Activated naive CD8-positive, alpha-beta T cell treated with anti-CD3 and anti-CD28 coated beads, Interleukin-2, amount 50 U/mL, for 16 hours (primary cell): Measurements from ENCODE around the gene IDH2.

Experiments used
- DNase-seq: peaks from one replicate; pipeline ENCODE4 v3.0.0-alpha.2; 2020; ENCODE audit warnings: low read depth, low spot score

Gene IDH2

GRCh38 chr15:90043530-90044010 is 58.7 kb downstream of the IDH2 start:
- DNase-seq: no peak

DNA sequence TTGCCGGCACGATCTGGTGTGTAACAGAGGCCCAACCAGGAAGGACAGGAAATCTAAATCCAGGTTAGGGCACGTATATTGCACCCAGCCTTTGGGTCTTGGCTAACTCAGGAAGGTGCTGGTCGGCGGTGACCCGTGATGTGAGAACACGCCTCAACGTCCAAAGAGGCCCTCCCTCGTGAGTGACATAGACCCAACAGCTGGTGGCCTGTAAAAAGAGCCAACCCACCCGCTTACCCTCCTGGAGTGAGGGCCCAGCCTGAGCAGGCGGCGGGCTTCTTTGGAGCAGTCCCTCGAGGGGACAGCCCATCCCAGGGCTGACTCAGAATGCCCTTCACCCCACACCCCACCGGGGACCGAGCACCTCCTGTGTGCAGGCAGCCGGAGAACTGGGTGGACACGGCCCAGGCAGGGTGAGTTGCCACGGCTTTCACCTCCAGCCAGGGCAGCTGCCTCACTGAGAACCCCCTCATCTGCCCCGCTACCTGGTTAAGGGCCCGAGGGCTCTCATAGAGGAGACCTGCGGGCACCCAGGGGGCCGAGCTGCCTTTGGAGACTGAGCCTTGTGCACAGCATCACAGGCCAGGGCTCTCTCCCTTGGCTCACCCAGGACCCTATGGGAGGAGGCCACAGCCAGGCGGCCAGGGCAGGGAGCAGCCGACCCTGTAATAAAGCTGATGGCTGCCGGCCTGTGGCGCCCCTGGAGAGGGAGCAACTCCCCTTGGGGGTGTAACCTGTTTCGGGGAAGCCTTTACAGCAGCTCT is 59.3 kb downstream of the IDH2 start:
- DNase-seq: no peak

DNA sequence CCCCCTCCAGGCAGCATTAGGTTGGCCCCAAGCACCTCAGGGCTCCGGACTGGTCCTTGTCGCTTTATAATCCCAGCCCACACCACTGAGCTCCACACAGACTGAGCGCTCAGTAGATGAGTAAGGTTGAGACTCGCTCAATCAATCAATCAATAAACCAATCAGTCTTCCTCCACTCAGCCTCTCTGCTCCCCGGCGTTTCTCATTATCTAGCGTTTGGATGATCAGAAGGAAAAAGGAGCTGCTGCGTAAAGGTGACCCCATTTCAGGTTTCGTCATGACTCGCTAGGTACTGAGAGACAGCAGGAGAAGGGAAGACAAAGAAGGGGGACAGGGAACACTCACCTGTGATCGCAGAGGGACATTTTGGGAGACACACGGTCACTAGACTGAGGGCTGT is 59.9 kb downstream of the IDH2 start:
- DNase-seq: no peak

DNA sequence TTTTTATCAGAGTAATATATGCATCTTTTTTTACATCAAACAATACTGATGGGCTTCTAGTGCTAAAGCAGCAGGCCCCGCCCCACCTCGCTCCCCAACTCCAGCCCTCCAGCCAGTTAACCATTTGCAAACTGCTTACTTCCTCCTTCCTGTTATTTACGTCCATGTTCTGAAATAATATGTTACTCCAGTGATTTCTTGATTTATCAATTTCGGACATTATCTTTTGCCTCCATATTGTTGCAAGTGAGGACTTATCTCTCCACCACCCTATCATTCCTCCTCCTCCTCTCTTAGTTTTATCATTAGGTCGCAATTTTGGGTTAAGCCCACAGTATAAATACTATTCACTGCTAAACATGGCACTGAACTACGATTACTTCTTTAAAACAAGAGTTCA is 61.6 kb downstream of the IDH2 start:
- no peak for DNase-seq

DNA sequence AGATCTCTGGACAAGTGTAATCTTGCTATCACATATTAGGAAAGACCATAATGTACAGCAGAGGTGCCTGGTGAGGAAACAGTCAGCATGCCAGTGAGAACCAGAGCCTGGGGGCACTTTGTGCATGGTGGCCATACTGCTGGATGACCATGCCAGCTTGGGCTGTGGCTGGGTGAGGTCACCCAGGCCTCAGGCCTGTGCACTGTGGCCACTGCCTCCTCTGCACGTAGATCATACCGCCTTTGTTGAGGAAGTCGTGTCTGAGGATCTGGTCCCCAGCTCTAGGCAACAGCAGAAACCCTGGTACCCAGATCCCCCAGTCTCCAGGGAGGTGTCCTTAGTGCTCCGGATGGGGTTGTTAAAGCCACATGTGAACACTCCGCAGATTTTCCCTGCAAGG is 62.3 kb downstream of the IDH2 start:
- no peak for DNase-seq

DNA sequence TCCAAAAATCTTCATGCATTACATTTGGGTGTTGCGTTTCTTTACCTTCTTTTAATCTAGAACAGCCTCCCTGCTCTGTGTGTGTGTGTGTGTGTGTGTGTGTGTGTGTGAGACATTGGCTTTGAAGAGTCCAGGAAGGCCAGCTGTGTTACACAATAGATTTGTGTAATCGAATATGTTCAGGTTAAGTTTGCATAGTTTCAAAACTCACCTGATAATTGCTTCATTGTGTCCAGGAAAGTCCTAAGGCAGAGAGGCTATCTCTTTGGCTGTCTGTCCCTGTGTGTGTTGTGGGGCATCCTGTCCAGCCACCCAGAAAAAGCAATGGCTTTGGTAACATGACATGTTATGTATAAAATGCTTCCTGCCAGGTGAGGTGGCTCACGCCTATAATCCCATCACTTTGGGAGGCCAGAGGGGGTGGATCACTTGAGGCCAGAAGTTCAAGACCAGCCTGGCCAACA is 63.6 kb downstream of the IDH2 start:
- no peak for DNase-seq

DNA sequence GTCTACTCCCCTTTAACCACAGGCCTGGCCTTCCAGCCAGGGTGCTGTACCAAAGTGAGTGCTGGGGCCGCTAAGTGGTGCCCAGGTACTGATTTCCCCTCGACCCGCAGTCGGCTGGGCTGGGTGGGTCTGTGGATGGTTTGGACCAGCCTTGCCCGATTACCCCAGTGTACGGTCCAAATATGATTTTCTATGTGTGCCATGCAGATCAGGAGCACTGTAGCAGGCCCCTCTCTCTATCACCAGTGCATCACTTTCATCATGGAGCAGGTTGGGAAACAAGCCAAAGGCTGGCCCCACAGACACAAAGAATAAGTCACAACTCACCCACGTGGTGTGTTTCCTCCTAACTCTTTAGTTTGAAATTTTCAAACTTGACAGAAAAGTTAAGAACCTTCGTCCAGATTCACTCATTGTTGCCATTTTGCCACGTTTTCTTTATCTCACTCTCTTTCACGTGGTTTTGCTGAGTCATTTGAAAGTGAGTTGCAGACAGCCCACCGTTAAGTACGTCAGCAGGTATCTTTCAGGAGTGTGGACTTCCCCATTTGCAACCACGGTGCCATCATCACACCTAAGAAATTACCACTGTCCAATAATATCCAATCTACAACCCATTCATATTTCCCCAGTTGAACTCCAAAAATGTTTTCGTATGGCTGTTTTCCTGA is 64.2 kb downstream of the IDH2 start:
- DNase-seq: no peak

GRCh38 chr15:90037511-90037860 is 64.8 kb downstream of the IDH2 start:
- no peak for DNase-seq

- no peak for DNase-seq
Observed at GRCh38 chr15:90036806-90037510, 65.3 kb downstream of the IDH2 start.

DNA sequence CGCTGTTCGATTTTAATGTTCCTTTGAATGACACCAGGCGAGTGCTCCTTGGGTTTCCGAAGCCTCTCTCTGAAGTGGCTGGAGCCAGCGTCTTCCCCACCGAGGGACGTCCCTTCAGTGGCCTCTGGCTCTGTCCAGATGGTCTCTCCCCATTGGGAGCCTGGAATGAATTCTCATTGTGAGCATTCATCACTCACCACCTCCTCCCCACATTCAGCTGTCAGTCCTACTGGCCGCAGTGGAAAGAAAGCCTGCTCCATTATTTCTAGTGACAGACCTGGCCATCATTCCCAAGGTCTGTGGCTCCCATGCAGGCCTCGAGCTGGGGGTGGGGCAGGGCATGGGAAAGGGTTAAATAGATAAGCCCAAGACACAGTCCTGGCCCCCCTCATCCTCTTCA is 65.9 kb downstream of the IDH2 start:
- DNase-seq: no peak

DNA sequence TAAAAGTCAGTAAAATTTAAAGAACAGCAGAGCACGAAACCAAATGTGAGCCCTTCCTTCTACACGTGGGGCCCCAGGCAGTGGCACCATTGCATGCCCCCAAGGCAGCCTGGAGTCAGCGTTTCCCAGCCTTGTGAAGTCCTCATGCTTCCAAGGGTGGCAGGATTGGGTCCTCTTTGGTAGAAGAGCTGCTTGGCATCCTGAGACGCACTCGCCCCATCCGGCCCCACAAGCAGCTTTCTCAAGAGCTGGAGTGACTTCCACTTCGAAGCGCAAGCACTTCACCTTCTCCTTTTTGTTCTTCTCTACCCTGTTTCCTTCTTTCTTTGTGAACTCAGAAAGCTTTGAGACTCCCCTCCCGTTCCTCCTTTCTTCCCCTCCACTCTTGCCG is 66.4 kb downstream of the IDH2 start:
- DNase-seq: no peak

DNA sequence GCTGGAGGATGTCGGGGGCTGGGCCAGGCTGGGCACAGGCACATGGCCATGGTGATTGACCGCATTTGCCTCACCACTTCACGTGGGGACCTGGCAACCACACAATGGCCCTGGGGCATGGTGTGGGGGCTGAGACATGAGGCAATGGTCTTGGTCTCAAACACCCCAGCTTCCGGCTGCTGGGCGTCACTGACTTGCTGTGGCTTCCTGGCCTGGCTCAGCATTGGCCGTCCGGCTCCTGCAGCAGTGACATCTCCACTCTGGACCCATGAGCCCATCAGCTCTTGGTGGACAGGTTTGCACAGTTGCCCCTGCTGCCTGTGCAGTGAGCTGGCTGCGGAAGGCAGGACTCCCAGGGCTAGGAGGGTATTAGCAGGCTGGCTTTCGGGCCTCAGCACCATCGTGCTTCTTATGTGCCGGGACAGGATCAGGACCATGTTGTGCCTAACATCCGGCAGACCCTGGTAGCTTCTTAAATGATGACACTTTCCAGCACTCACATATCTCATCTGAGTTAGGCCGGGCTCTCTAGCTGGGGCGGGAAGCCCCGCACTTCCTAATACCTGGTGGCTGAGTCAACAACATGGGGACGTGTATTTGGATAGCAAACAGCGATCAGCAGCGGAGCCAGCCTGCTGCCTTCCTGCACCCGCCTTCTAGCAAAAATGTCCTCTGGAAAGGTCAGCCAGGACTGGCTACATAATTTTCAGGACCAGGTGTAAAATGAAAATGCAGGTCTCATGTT is 67.0 kb downstream of the IDH2 start:
- no peak for DNase-seq

DNA sequence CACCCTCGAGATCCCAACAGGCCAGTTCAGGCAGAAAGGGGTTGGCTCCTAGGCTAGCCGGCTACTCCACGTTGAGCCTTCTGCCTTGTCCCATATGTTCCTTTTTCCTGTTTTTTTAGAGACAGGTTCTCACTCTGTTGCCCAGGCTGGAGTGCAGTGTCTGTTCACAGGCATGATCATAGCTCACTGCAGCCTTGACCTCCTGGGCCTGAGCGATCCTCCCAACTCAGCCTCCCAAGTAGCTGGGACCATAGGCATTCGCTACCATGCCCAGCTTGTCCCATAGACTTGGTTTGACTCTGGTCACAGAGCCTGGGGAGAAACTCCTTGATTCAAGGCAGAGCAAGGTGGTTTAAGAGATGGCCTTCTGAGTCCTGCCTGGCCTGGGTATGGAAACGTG is 68.8 kb downstream of the IDH2 start:
- no peak for DNase-seq
